Natural killer cell (primary cell): ENCODE measurements around the gene SRPX2. TPM values are rescaled to one million over a fixed set of nuclear protein-coding genes. Genes with fewer than 3 reads are reported as not detected.

Experiments used
- ATAC-seq, 3 donors: fragments of 150-1000 bp in 2 of 3; fragments of 200-7000 bp in 1 of 3; cut with Tn5 transposase; 1 replicate in 1 of 3; 2 replicates in 2 of 3; pipeline ENCODE4 v1.10.0; 2021; ENCODE audit warnings: mild to moderate bottlenecking in 2 of 3, moderate library complexity in 2 of 3
- DNase-seq, 2 donors: peaks; one replicate each; pipeline versions ENCODE4 v3.0.0 to v3.0.0-alpha.2; 2013 to 2021; ENCODE audit warnings: mixed read lengths in 1 of 2
- H3K27ac ChIP-seq: one replicate; pipeline ENCODE4 v1.5.1; 2013; ENCODE audit warnings: mild to moderate bottlenecking, low read length
- H3K27me3 ChIP-seq: one replicate; pipeline ENCODE4 v1.6.1; 2013; ENCODE audit warnings: low read length; ENCODE audit not compliant: control insufficient read depth, insufficient read depth
- H3K36me3 ChIP-seq: one replicate; pipeline ENCODE4 v1.6.1; 2013; ENCODE audit warnings: low read length; ENCODE audit not compliant: control insufficient read depth, insufficient read depth
- H3K4me1 ChIP-seq: one replicate; pipeline ENCODE4 v1.6.1; 2013; ENCODE audit warnings: low read length; ENCODE audit not compliant: control insufficient read depth, insufficient read depth
- H3K4me3 ChIP-seq: one replicate; pipeline ENCODE4 v1.5.1; 2013; ENCODE audit warnings: low read length
- H3K9me3 ChIP-seq: one replicate; pipeline ENCODE4 v1.6.1; 2013; ENCODE audit warnings: low read length; ENCODE audit not compliant: control insufficient read depth, insufficient read depth
- H3K27ac Mint-ChIP-seq, 2 donors: one replicate each; pipeline ENCODE4 v1.8.0; 2022; ENCODE audit warnings: mild to moderate bottlenecking in 2 of 2, mixed read lengths in 2 of 2, moderate library complexity in 1 of 2
- H3K27me3 Mint-ChIP-seq, 2 donors: one replicate each; pipeline ENCODE4 v1.8.0; 2022; ENCODE audit warnings: low read depth in 2 of 2, mixed read lengths in 2 of 2
- H3K36me3 Mint-ChIP-seq: one replicate; pipeline ENCODE4 v1.8.0; 2022; ENCODE audit warnings: mixed read lengths
- H3K4me1 Mint-ChIP-seq, 2 donors: one replicate each; pipeline ENCODE4 v1.8.0; 2022; ENCODE audit warnings: mixed read lengths in 2 of 2
- H3K4me3 Mint-ChIP-seq: one replicate; pipeline ENCODE4 v1.8.0; 2022; ENCODE audit warnings: mild to moderate bottlenecking, moderate library complexity, mixed read lengths
- H3K9me3 Mint-ChIP-seq, 2 donors: one replicate each; pipeline ENCODE4 v1.8.0; 2022; ENCODE audit warnings: mixed read lengths in 2 of 2
- WGBS: methylation state at CpG from one replicate; pipeline ENCODE4 v1.1.7; 2013; ENCODE audit warnings: missing lambda C conversion rate; ENCODE audit not compliant: insufficient coverage; 5-methylcytosine and 5-hydroxymethylcytosine counted together
- intact Hi-C: fragments of 100-400 bp; cut with micrococcal nuclease; formaldehyde crosslinking; loops from one replicate; pipeline ENCODE4 v1.14.2; 2022
- total RNA-seq, 4 donors: library from RNA; stranded (reverse); fragments of 120-200 nt in 1 of 4; gene quantifications; one replicate each; pipeline versions ENCODE4 v1.2.3 to v1.2.4, GENCODE V29; 2013 to 2022
- TF ChIP-seq, protein P1 (sequence below): fragments of 200-600 bp; IDR thresholded peaks from one replicate; pipeline ENCODE4 v1.8.0; 2022; ENCODE audit warnings: antibody characterized with exemption

Gene SRPX2
- total RNA-seq, 3 donors from 2014 or later (not counting 1 experiment from before 2014, with no cell fraction given): not detected

DNA sequence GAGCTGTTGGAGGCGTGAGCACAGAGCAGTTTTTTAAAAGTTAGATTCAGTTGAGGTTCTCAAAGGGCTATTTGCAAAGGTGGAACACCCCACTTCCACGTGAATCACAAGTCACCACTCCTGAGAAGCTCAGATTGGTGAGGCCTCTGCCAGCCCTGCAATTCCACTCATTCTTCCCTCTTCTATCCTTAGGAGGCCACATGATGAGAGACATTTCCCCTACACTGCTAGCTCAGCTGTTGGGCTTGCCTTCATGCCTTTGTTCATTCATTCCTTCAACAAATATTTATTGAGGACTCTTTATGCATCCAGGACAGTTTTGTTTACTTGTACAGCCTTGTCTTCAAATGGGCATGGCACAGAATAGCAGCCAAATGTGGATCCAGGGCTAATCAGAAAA is 3.7 kb downstream of the SRPX2 start:
- H3K36me3 Mint-ChIP-seq: no peaks in the 10 kb centered on the region
- TF ChIP-seq, protein P1, sequence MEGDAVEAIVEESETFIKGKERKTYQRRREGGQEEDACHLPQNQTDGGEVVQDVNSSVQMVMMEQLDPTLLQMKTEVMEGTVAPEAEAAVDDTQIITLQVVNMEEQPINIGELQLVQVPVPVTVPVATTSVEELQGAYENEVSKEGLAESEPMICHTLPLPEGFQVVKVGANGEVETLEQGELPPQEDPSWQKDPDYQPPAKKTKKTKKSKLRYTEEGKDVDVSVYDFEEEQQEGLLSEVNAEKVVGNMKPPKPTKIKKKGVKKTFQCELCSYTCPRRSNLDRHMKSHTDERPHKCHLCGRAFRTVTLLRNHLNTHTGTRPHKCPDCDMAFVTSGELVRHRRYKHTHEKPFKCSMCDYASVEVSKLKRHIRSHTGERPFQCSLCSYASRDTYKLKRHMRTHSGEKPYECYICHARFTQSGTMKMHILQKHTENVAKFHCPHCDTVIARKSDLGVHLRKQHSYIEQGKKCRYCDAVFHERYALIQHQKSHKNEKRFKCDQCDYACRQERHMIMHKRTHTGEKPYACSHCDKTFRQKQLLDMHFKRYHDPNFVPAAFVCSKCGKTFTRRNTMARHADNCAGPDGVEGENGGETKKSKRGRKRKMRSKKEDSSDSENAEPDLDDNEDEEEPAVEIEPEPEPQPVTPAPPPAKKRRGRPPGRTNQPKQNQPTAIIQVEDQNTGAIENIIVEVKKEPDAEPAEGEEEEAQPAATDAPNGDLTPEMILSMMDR: no peak
- WGBS: 55% methylated on average over 2 of the region's 2 CpGs
- no peaks in the 10 kb centered on the region for H3K27me3 ChIP-seq
- DNase-seq (no peak), ATAC-seq (no peak)
- no peak overlapping the region for H3K4me3 ChIP-seq
- H3K4me1 Mint-ChIP-seq: no peaks in the 10 kb centered on the region
- H3K27ac Mint-ChIP-seq: no peak overlapping the region
- H3K36me3 ChIP-seq: no peaks in the 10 kb centered on the region
- H3K9me3 ChIP-seq: no peaks in the 10 kb centered on the region
- no peaks in the 10 kb centered on the region for H3K4me1 ChIP-seq
- intact Hi-C loops: no loop called here
- H3K9me3 Mint-ChIP-seq: no peaks in the 10 kb centered on the region
- no peak overlapping the region for H3K4me3 Mint-ChIP-seq
- peaks cover 0 to 6% of the 10 kb centered on the region in 2 donors for H3K27me3 Mint-ChIP-seq
- no peak overlapping the region for H3K27ac ChIP-seq

DNA sequence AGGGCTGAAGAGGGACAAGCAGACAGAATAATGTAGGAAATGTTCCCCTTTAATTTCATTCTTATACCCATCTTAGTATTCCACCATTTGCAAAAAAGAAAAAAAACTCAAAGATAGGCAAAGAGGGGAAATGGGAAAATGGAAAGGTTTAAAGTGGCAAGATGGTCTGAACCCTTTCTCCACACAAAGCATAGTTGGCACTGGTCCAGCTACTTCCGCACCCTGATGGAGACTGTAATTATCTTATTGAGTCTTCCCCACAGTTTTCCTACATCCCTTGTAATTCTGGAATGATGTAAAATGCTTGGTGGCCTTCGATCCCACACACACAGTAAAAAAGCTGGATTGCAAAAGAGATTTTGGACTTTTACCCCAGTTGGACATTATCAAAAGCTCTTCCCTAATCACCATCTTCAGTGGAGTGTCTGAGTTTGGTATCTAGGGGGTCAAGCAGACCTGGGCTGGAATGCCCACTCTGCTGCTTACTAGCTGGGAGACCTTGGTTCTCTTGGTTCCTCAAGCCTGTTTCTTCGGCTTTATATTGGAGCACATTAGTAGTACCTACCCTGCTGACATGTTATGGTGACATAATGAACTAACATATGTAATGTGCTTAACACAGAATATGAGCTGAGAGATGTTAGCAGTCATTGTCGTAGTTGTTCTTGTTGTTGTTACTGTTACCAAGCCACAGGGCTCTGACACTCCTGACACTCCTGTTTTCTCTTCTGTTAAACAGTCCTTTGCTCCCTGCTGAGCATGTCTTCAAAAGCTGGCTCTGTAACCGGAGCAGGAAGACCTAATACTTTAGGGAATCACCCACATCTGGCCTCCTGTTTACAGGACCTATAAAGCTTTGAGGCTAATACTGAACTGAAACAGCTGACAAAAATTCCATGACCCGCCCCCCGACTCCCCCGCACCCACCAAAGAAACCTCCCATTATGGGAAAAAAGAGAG is 4.7 kb downstream of the SRPX2 start:
- H3K36me3 ChIP-seq: no peaks in the 10 kb centered on the region
- Mint-ChIP-seq H3K9me3 (no peaks in the 10 kb centered on the region), H3K4me1 (no peaks in the 10 kb centered on the region), H3K27ac (no peak overlapping the region), H3K4me3 (no peak overlapping the region), H3K36me3 (no peaks in the 10 kb centered on the region), H3K27me3 (peaks cover 0 to 13% of the 10 kb centered on the region in 2 donors)
- H3K27me3 ChIP-seq: no peaks in the 10 kb centered on the region
- intact Hi-C loops: no loop called here
- H3K4me3 ChIP-seq: no peak overlapping the region
- no peak overlapping the region for H3K27ac ChIP-seq
- TF ChIP-seq, protein P1: no peak
- no peaks in the 10 kb centered on the region for H3K4me1 ChIP-seq
- no peak for DNase-seq
- WGBS: 94% methylated on average over 2 of the region's 8 CpGs
- no peaks in the 10 kb centered on the region for H3K9me3 ChIP-seq
- no peak for ATAC-seq

DNA sequence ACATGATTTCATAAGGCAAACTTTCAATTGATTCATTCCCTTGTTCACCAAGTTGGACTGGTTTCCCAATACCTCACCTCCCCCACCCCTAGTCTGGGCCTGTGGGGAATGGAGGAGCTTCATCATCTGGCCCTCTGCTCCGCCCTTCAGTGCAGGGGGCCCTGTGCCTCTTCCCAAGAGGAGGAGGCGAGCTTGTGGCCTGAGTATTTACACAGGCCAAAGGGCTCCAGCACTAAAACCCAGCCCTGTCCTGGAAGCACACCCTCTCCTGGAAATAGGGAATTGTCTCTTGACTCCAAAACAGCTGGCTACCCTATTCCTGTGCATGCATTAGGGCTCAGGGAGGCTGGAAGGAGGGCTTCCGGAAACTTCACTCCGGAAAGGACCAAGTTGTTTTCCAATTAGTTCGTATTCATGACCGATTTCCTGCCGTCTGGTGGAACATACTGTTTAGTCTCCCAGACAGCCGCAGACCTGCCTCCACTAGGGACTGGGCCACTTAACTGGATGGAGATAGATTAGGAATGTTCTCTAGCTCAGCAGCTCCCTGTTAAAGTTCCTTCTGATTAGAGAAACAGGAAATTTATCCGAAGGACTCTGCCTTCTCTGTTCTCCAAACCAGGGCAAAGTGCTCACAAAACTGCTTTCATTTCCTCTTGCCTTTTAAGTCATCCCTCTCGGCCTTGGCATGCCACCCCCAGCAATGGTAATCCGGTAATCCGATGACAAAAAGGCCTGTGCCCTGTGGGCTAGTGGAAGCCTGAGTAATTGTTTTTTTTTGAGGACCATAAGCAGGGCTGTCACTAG is 5.8 kb downstream of the SRPX2 start:
- intact Hi-C loops: no loop called here
- H3K27ac Mint-ChIP-seq: no peak overlapping the region
- no peak overlapping the region for H3K27ac ChIP-seq
- ATAC-seq (no peak), DNase-seq (no peak)
- H3K4me1 Mint-ChIP-seq: no peaks in the 10 kb centered on the region
- H3K9me3 Mint-ChIP-seq: no peaks in the 10 kb centered on the region
- H3K4me1 ChIP-seq: no peaks in the 10 kb centered on the region
- H3K27me3 Mint-ChIP-seq: peaks cover 0 to 13% of the 10 kb centered on the region in 2 donors
- TF ChIP-seq, protein P1: no peak
- WGBS: 88% methylated on average over 11 of the region's 12 CpGs
- no peak overlapping the region for H3K4me3 Mint-ChIP-seq
- no peaks in the 10 kb centered on the region for H3K36me3 ChIP-seq
- no peaks in the 10 kb centered on the region for H3K9me3 ChIP-seq
- H3K36me3 Mint-ChIP-seq: no peaks in the 10 kb centered on the region
- no peaks in the 10 kb centered on the region for H3K27me3 ChIP-seq
- H3K4me3 ChIP-seq: no peak overlapping the region
